ENCODE measurements around the gene CRK. TPM values are rescaled to one million over a fixed set of nuclear protein-coding genes. Genes with fewer than 3 reads are reported as not detected.
"Not testable (repeated sequence)": the region's sequence is repeated elsewhere in the genome, so short reads cannot be mapped to it uniquely, and the experiment has no call there.

Gene CRK
- total and polyA plus RNA-seq, 11 donors: 17.0 to 49.0 (median 42.2) TPM

GRCh38 chr17:1420981-1421380 is 35.1 kb downstream of the CRK start:
- Histone ChIP-seq H3K4me3 (no peak overlapping the region), H3K9me3 (no peaks in the 10 kb centered on the region), H3K4me1 (peaks cover 0 to 30% (median 17%) of the 10 kb centered on the region in 12 donors), H3K36me3 (peaks cover 0 to 82% (median 55%) of the 10 kb centered on the region in 9 donors), H3K27ac (no peak overlapping the region), H3K27me3 (no peaks in the 10 kb centered on the region)
- whole genome bisulfite sequencing, 4 donors: 77 to 85% (median 78%) methylated on average over 2 of the region's 2 CpGs
- TF ChIP-seq CTCF (IDR thresholded peaks at IDR 0.05): no peak
- TF ChIP-seq POLR2A (IDR thresholded peaks at IDR 0.05): no peak
- DNase-seq (no peak), ATAC-seq (no peak)
- intact Hi-C loops (cut with DNase I): no loop called here

- intact Hi-C loops (cut with DNase I): no loop called here
- Histone ChIP-seq H3K4me1 (peaks cover 0 to 30% (median 17%) of the 10 kb centered on the region in 12 donors), H3K27me3 (no peaks in the 10 kb centered on the region), H3K9me3 (no peaks in the 10 kb centered on the region), H3K27ac (no peak overlapping the region), H3K36me3 (peaks cover 0 to 74% (median 47%) of the 10 kb centered on the region in 9 donors), H3K4me3 (no peak overlapping the region)
- ATAC-seq: no peak
- no peak for DNase-seq
- TF ChIP-seq POLR2A (IDR thresholded peaks at IDR 0.05) (no peak), CTCF (IDR thresholded peaks at IDR 0.05) (no peak)
- 93 to 98% (median 96%) methylated on average over 11 of the region's 11 CpGs for WGBS, 4 donors
Measured at GRCh38 chr17:1420163-1420562, 35.9 kb downstream of the CRK start.

- not testable (repeated sequence) for H3K27ac ChIP-seq, H3K27me3 ChIP-seq, DNase-seq, H3K9me3 ChIP-seq, H3K4me3 ChIP-seq, ATAC-seq
- intact Hi-C loops (cut with DNase I): loop anchor here in 1 of 10 donors (10.0 kb wide), 1 partner anchor 54 kb away; no protein-coding TSS in a partner anchor
- WGBS, 4 donors: 90 to 97% (median 95%) methylated on average over 10 of the region's 10 CpGs
- peaks cover 0 to 60% (median 43%) of the 10 kb centered on the region in 9 donors for H3K36me3 ChIP-seq
- peaks cover 0 to 32% (median 17%) of the 10 kb centered on the region in 12 donors for H3K4me1 ChIP-seq
Measured at GRCh38 chr17:1418476-1418875, 37.6 kb downstream of the CRK start.

GRCh38 chr17:1416414-1416813 is 39.6 kb downstream of the CRK start:
- no peak overlapping the region for H3K27ac ChIP-seq
- 95 to 97% (median 96%) methylated on average over 5 of the region's 5 CpGs for WGBS, 4 donors
- intact Hi-C loops (cut with DNase I): loop anchor here in 1 of 10 donors (10.0 kb wide), 1 partner anchor 52 kb away; no protein-coding TSS in a partner anchor
- TF ChIP-seq POLR2A (IDR thresholded peaks at IDR 0.05): no peak
- TF ChIP-seq CTCF (IDR thresholded peaks at IDR 0.05): no peak
- peaks cover 0 to 23% (median 17%) of the 10 kb centered on the region in 12 donors for H3K4me1 ChIP-seq
- H3K9me3 ChIP-seq: no peaks in the 10 kb centered on the region
- ATAC-seq (no peak), DNase-seq (no peak)
- H3K4me3 ChIP-seq: no peak overlapping the region
- H3K27me3 ChIP-seq: no peaks in the 10 kb centered on the region
- H3K36me3 ChIP-seq: peaks cover 0 to 40% (median 22%) of the 10 kb centered on the region in 9 donors

- no peaks in the 10 kb centered on the region for H3K27me3 ChIP-seq
- DNase-seq (no peak), ATAC-seq (peak in 3 of 4 donors; percentile 7 to 18 (median 15))
- no peak overlapping the region for H3K4me3 ChIP-seq
- WGBS, 4 donors: 57 to 68% (median 65%) methylated on average over 10 of the region's 10 CpGs
- no peaks in the 10 kb centered on the region for H3K9me3 ChIP-seq
- TF ChIP-seq CTCF (IDR thresholded peaks at IDR 0.05) (no peak), POLR2A (IDR thresholded peaks at IDR 0.05) (no peak)
- peaks cover 0 to 23% (median 17%) of the 10 kb centered on the region in 12 donors for H3K4me1 ChIP-seq
- intact Hi-C loops (cut with DNase I): loop anchor here in 1 of 10 donors (10.0 kb wide), 1 partner anchor 50 kb away; no protein-coding TSS in a partner anchor
- peak overlapping the region in 8 of 12 donors; percentile 1 to 62 (median 41) for H3K27ac ChIP-seq
- peaks cover 0 to 22% (median 4%) of the 10 kb centered on the region in 9 donors for H3K36me3 ChIP-seq
Measured at GRCh38 chr17:1414634-1415033, 41.4 kb downstream of the CRK start.
